RWPE2 (cell line): ENCODE results near the gene HS3ST2.

Experiments
- ATAC-seq: fragments of 200-7000 bp; cut with Tn5 transposase; 3 replicates; pipeline ENCODE4 v1.9.1; 2021; ENCODE audit warnings: low read depth
- DNase-seq: peaks from one replicate; pipeline ENCODE4 v3.0.0-alpha.2; 2020; ENCODE audit warnings: low spot score
- H3K27ac ChIP-seq: fragments of 450-650 bp; 2 replicates; pipeline ENCODE4 v1.5.1; 2017; ENCODE audit warnings: mild to moderate bottlenecking; ENCODE audit not compliant: poor library complexity, severe bottlenecking
- H3K27me3 ChIP-seq: fragments of 250-450 bp; sonication (Bioruptor Pico); 2 replicates; pipeline ENCODE4 v1.5.1; 2021; ENCODE audit warnings: mild to moderate bottlenecking, moderate library complexity; ENCODE audit not compliant: insufficient read depth, poor library complexity, severe bottlenecking
- H3K36me3 ChIP-seq: fragments of 250-450 bp; sonication (Bioruptor Pico); 2 replicates; pipeline ENCODE4 v1.5.1; 2020; ENCODE audit warnings: low read depth, mild to moderate bottlenecking, moderate library complexity
- H3K4me1 ChIP-seq: fragments of 250-450 bp; sonication (Bioruptor Pico); 2 replicates; pipeline ENCODE4 v1.5.1; 2021; ENCODE audit warnings: mild to moderate bottlenecking, moderate library complexity; ENCODE audit not compliant: insufficient read depth, poor library complexity, severe bottlenecking
- H3K4me3 ChIP-seq: fragments of 250-450 bp; sonication (Bioruptor Pico); 2 replicates; pipeline ENCODE4 v1.5.1; 2021; ENCODE audit warnings: mild to moderate bottlenecking, moderate library complexity; ENCODE audit not compliant: severe bottlenecking
- H3K9me3 ChIP-seq: fragments of 250-450 bp; sonication (Bioruptor Pico); 2 replicates; pipeline ENCODE4 v1.5.1; 2021; ENCODE audit warnings: mild to moderate bottlenecking, moderate library complexity; ENCODE audit not compliant: severe bottlenecking
- CTCF ChIP-seq: fragments of 450-650 bp; IDR thresholded peaks from one replicate; pipeline ENCODE4 v1.5.1; 2017; ENCODE audit warnings: mild to moderate bottlenecking, moderate library complexity; ENCODE audit not compliant: poor library complexity, severe bottlenecking

The HS3ST2 gene

GRCh38 chr16:22855231-22855630, 41.3 kb downstream of the HS3ST2 start:
- H3K27ac ChIP-seq, result no peak overlapping the region
- no peak for ATAC-seq
- no peaks in the 10 kb centered on the region for H3K4me1 ChIP-seq
- H3K27me3 ChIP-seq, result no peaks in the 10 kb centered on the region
- no peak for DNase-seq
- no peak overlapping the region for H3K4me3 ChIP-seq
- no peak for TF ChIP-seq CTCF
- no peaks in the 10 kb centered on the region for H3K9me3 ChIP-seq
- H3K36me3 ChIP-seq, result no peaks in the 10 kb centered on the region

GRCh38 chr16:22857296-22858025, 43.5 kb downstream of the HS3ST2 start:
- no peak for ATAC-seq
- no peak for DNase-seq
- H3K36me3 ChIP-seq, result no peaks in the 10 kb centered on the region
- H3K4me3 ChIP-seq, result no peak overlapping the region
- no peaks in the 10 kb centered on the region for H3K9me3 ChIP-seq
- no peak overlapping the region for H3K27ac ChIP-seq
- no peaks in the 10 kb centered on the region for H3K27me3 ChIP-seq
- TF ChIP-seq CTCF, result no peak
- H3K4me1 ChIP-seq, result no peaks in the 10 kb centered on the region

GRCh38 chr16:22859925-22860324, 46.0 kb downstream of the HS3ST2 start:
- no peak for TF ChIP-seq CTCF
- ATAC-seq, result no peak
- H3K36me3 ChIP-seq, result no peaks in the 10 kb centered on the region
- H3K27me3 ChIP-seq, result no peaks in the 10 kb centered on the region
- H3K4me3 ChIP-seq, result no peak overlapping the region
- no peak for DNase-seq
- H3K4me1 ChIP-seq, result no peaks in the 10 kb centered on the region
- no peaks in the 10 kb centered on the region for H3K9me3 ChIP-seq
- H3K27ac ChIP-seq, result no peak overlapping the region

- no peak for DNase-seq
- H3K4me1 ChIP-seq, result no peaks in the 10 kb centered on the region
- H3K9me3 ChIP-seq, result no peaks in the 10 kb centered on the region
- no peak for ATAC-seq
- H3K27ac ChIP-seq, result no peak overlapping the region
- H3K36me3 ChIP-seq, result no peaks in the 10 kb centered on the region
- H3K27me3 ChIP-seq, result no peaks in the 10 kb centered on the region
- H3K4me3 ChIP-seq, result no peak overlapping the region
- TF ChIP-seq CTCF, result no peak
These were observed 47.6 kb downstream of the HS3ST2 start for GRCh38 chr16:22861580-22861979.

GRCh38 chr16:22862046-22862445, 48.1 kb downstream of the HS3ST2 start:
- ATAC-seq (no peak), DNase-seq (no peak)
- no peaks in the 10 kb centered on the region for H3K36me3 ChIP-seq
- TF ChIP-seq CTCF, result no peak
- no peak overlapping the region for H3K4me3 ChIP-seq
- no peaks in the 10 kb centered on the region for H3K4me1 ChIP-seq
- no peaks in the 10 kb centered on the region for H3K27me3 ChIP-seq
- H3K27ac ChIP-seq, result no peak overlapping the region
- no peaks in the 10 kb centered on the region for H3K9me3 ChIP-seq
